GM19452 (cell line): ENCODE measurements around the gene P2RX5.
A peak's percentile ranks its signal among the peaks of the same experiment; 100 is the strongest.
"Not testable (repeated sequence)": the region's sequence is repeated elsewhere in the genome, so short reads cannot be mapped to it uniquely, and the experiment has no call there.

Source experiments
- ATAC-seq: cut with Tn5 transposase; IDR thresholded peaks from one replicate; pipeline ENCODE4 v1.9.1; 2021; ENCODE audit not compliant: unreplicated experiment

P2RX5 gene

GRCh38 chr17:3715296-3715695 is 19.3 kb upstream of the P2RX5 start:
- no peak for ATAC-seq

GRCh38 chr17:3712811-3713463 is 17.0 kb upstream of the P2RX5 start:
- ATAC-seq = no peak

GRCh38 chr17:3710951-3711383 is 15.0 kb upstream of the P2RX5 start:
- ATAC-seq = peak; percentile 98

- ATAC-seq = no peak
Observed at GRCh38 chr17:3708366-3708765, 12.4 kb upstream of the P2RX5 start.

GRCh38 chr17:3705718-3705984 is 9.7 kb upstream of the P2RX5 start:
- ATAC-seq = not testable (repeated sequence)

- no peak for ATAC-seq
Observed at GRCh38 chr17:3704931-3705717, 9.2 kb upstream of the P2RX5 start.

GRCh38 chr17:3702041-3702539 is 6.1 kb upstream of the P2RX5 start:
- not testable (repeated sequence) for ATAC-seq

- ATAC-seq = no peak
Observed at GRCh38 chr17:3699951-3700350, 4.0 kb upstream of the P2RX5 start.

GRCh38 chr17:3698139-3698538 is 2.2 kb upstream of the P2RX5 start:
- ATAC-seq = no peak

GRCh38 chr17:3697103-3697476 is 1.1 kb upstream of the P2RX5 start:
- ATAC-seq = no peak

- ATAC-seq = no peak
Observed at GRCh38 chr17:3695129-3695722, 729 bp downstream of the P2RX5 start.

- peak; percentile 73 for ATAC-seq
Observed at GRCh38 chr17:3693829-3694231, 2.1 kb downstream of the P2RX5 start.

GRCh38 chr17:3693141-3693540 is 2.8 kb downstream of the P2RX5 start:
- no peak for ATAC-seq

- ATAC-seq = no peak
Observed at GRCh38 chr17:3692346-3692745, 3.6 kb downstream of the P2RX5 start.

- ATAC-seq = no peak
Observed at GRCh38 chr17:3691617-3692067, 4.3 kb downstream of the P2RX5 start.

- no peak for ATAC-seq
Observed at GRCh38 chr17:3690094-3690715, 5.8 kb downstream of the P2RX5 start.

GRCh38 chr17:3689262-3690093 is 6.5 kb downstream of the P2RX5 start:
- no peak for ATAC-seq

- no peak for ATAC-seq
Observed at GRCh38 chr17:3688852-3689261, 7.1 kb downstream of the P2RX5 start.

- ATAC-seq = no peak
Observed at GRCh38 chr17:3688027-3688553, 7.9 kb downstream of the P2RX5 start.

GRCh38 chr17:3685174-3685573 is 10.8 kb downstream of the P2RX5 start:
- no peak for ATAC-seq
